Activated T-helper 1 cell treated with Interleukin-2 at 50 U/mL for 16 hours (primary cell): ENCODE measurements around the gene KRT12.
"Not testable (repeated sequence)": the region's sequence is repeated elsewhere in the genome, so short reads cannot be mapped to it uniquely, and the experiment has no call there.

ENCODE experiments used
- DNase-seq: peaks from one replicate; pipeline ENCODE4 v3.0.0-alpha.2; 2020; ENCODE audit warnings: low read depth

The KRT12 gene

DNA sequence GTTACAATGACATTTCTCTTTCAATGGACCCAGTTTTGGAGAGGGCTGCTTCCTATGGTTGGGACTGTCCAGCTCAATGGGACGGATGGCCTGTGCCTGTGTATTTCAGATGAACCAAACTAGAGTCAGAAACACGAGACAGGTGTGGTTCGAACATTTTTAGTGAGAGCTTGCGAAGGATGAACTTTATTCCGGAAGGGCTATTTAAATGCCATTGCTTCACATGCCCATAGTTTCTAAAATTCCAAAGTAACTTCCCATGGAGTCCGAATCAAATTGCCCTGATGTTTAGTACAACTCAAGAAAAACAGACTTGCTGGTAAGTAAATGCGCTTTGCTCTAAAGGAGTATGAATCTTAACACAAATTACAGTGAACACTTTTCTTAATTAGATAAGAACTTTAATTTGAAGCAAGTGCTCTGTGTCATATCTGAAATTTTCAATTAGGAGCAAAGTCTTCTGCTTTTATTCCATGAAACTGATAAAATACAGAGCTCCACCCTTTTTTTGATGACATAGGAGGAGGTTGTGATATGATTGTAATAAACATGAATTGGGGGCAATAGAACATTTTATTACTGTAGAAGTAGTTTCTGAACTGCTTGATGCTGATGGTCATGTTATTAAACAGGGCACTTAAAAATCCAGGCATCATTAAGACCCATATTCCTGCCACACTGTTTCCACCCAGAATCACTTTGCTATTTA lies 16.8 kb upstream of the KRT12 start:
- no peak for DNase-seq

DNA sequence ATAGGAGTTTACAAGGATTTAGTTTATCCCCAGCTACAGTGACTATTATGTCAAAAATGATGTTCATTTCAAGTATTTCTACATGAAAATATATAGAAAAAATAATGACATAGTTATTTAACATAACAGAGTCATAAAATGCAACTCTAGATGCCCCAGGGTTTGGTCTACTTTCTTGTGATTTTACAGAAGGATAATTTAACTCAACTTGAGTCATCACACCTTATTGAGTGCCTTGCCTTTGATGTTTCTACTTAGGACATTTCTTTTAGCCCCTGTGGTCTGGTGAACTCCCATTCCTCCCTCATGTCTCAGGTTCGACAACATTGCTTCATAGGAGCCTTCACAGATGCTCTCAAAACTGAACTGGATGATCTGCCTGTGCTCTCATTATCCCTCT lies 16.0 kb upstream of the KRT12 start:
- DNase-seq, result no peak

DNA sequence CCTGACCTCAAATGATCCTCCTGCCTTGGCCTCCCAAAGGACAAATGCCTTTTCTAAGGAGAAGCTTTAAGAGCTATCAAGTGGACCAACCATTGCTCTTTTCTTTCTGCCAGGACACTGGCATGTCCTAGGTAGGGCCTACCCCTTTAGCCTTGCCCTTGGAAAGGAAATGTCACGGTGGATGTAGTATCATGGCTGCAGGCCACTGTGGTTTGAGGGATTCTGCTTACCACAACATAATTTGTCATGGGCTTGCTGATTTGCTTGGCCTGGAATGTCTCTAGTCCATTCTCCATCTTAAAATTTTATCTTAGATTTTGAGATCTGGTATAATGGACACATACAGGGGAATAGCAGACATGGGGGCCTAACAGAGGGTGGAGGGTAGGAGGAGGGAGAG lies 12.0 kb upstream of the KRT12 start:
- no peak for DNase-seq

DNA sequence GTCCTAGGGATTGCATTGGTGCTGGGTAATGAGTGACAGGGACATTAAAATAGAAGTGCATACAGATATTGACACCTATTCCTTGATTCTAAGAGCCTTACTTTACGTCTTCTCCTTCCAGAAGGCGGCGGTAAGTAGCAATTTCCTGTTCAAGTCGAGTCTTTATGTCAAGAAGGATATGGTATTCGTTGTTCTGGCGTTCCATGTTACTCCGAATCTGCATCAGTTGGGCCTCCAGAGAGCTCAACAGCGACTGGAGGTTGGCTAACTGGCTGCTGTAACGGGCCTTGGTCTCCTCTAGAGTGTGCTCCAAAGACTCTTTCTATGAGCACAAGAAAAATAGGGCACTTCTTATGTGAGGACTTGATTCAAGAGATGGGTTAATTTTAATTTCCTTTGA lies 11.0 kb upstream of the KRT12 start:
- DNase-seq, result no peak

DNA sequence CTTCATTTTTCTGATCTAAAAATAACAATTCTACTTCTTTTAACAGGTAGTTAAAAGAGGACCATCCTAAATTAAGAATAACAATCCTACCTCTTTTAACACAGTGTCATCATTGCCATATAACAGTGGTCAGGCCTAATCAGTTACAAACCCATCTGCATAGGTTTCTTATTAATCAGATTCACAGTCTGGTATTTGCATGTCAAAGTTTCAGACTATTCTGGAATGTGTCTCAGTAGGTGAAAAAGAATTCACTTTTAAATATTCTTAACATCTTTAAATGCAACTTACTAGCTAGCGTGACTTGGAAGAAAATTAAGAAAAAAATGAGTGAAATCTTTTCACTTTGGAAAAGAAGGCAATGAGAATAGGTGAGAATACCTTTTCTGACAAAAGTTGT lies 6.8 kb upstream of the KRT12 start:
- no peak for DNase-seq

DNA sequence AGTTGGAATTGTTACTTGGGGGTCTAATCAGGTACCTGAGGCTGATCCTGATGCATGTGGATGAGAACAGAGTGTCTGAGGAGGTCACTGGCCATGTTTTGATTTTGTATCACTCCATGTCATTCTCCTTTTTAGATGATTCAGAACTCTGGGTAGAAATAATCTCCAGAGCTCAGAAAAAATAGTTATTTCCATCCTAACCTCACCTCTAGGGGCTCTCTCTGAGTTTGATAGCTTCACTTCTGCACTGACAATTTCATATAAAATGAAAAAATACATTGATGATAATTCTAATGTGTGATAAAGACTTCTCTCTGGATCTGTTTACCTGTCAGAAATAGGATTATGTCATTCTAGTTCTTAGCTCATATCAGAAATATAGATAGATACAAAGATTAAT lies 6.2 kb upstream of the KRT12 start:
- no peak for DNase-seq

DNA sequence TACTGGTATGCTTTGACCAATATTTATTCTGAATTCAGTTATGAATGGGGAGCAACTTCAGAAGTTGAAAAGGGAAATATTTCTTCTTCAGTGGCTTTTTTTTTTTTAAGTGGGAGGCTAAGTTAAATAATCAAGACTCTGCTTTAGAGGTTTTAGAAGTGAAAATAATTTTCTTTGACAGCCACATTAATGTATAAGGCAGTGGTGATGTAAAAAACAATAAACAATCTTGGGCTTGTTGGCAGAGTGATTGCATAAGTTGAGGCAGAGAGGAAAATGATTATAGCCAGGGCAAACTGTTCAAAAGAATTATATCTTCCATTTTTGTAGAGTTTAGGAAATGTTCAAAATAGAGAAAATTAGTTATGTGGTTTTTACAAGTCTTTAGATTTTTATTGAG lies 5.4 kb upstream of the KRT12 start:
- no peak for DNase-seq

DNA sequence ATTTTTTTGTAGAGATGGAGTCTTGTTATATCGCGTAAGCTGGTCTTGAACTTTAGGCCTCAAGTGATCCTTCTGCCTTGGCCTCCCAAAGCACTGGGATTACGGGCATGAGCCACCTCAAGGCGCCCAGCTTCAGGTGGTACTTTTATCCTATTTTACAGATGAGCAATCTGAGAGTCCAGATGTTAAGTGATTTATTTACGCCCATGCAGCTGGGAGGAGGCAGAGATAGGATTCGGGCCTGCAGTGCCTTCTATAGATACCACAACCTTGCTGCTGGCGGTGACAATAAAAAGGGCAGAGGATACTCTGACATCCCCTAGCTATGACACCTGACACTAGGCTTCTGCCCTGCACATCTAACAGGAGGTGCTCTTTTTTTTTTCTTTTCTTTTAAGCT lies 4.3 kb upstream of the KRT12 start:
- DNase-seq, result no peak

DNA sequence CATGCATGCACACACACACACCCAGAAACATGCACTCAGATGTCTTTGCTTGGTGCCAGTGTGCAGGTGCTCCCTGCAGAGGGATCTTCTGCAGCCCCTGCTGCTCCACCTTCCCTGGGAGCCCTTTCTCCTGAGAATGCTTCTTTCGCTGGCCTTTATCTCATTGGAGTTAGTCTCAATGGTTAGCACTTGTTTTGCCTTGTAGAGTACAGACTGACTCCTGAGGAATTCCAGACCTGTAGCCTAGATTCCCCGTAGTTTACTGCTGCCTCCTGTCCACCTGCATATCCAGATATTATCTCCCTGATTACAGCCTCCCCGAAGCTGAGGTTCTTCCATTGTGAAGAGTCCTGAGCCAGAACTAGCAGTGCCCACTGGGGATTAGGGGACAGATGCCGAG lies 3.1 kb upstream of the KRT12 start:
- DNase-seq, result no peak

DNA sequence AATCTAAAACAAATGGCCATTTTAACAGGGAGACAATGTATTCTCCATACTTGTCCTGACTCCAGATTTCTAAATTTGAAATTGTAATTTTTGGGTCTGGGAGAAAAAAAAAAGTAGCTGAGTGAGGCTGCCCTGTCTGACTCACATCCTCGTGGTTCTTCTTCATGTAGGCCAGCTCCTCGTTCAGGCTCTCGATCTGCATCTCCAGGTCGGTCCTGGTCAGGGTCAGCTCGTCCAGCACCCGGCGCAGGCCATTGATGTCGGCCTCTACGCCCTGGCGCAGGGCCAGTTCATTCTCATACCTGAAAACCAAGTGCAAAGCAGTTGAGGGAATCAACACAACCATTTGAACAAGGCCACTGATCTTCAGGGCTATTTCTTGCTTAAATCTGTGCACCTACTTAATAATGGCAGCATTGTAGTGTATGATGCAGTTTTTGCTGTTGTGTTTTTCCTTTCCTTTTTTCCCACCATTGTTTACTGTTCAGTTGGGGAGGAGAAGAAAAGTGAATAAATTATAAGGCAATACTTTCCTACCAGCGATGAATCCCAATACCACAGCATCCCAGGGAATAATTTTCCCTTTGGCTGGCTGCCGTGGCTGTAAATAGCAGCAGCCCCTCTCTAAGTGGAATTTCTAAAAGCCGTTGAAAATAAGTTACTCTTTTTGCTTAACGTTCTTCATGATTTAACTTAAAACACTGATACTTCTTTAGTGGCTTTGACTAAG lies 2.2 kb downstream of the KRT12 start:
- no peak for DNase-seq

DNA sequence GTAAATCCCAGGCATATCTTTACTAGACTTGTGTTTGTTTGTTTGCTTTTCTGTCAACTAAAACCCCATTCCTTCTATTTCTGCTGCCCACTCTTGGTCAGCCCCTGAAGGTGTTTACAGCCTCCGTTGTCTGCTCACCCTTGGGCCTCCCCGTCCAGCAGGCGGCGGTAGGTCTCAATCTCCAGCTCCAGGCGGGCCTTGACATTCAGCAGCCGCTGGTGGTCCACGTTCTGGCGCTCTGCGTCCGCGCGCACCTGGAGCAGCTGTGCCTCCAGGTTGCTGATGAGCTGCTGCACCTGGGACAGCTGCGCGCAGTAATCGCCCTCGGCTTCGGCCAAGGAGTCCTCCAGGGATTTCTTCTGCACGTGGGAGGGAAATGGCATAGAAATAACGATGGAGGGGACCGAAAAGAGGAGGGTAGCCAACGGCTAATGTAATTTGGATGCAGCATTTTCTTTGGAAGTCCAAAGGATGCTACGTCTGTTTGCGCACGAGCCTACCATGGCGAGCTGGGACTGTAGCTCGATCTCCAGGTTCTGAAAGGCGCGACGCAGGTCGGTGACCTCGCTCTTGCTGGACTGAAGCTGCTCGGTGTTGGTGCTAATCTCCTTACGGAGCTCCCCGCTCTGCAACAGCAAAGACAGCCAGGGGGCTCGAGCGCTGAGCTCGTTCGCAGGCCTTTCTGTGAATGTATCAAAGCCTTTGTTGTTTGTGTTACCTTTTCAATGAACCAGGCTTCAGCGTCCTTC lies 3.9 kb downstream of the KRT12 start:
- no peak for DNase-seq

DNA sequence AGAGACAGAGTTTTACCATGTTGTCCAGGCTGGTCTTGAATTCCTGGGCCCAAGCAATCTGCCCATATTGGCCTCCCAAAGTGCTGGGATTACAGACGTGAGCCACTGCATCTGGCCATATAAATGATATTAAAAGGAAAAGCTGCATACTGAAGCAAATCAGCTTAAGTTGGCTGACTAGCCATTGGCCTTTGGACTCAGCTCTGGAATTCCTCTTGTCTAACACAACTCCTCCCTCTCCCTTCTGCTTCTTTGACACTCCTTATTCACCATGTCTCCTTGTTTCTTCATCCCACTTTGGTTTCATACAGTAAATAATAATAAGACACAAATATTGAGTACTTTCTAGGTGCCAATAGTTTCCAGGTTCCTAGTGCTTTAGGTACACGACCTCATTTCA lies 7.5 kb downstream of the KRT12 start:
- DNase-seq, result no peak

DNA sequence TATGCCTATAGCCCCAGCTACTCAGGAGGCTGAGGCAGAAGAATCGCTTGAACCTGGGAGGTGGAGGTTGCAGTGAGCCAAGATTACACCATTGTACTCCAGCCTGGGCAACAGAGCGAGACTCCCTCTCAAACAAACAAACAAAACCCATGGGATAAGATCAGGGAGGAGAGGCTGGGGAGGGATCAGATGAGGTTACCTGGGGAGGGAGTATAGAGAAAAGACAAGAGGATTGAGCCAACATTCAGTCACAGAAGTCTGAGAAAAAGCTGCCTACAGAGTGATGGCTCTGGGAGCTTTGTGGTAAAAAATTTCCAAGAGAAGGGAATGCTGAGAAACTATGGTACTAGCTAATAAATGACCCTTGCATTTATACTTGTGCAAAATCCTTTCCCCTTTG lies 8.4 kb downstream of the KRT12 start:
- DNase-seq, result not testable (repeated sequence)

DNA sequence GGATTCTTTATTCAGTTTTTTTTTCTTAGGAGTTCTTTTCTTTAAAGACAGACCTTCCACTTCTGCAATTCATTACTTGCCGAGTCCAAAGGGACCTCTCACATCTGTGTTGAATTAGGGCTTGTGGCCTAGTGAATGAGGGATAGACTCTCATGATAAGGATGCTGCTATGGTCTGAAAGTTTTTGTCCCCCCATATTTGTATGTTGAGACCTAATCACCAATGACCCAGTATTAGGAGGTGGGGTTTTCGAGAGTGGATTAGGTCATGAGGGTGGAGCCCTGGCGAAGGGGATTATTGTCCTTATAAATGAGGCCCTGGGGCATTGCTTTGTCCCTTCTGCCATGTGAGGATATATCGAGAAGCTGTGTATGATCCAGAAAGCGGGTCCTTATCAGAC lies 9.5 kb downstream of the KRT12 start:
- DNase-seq, result no peak

DNA sequence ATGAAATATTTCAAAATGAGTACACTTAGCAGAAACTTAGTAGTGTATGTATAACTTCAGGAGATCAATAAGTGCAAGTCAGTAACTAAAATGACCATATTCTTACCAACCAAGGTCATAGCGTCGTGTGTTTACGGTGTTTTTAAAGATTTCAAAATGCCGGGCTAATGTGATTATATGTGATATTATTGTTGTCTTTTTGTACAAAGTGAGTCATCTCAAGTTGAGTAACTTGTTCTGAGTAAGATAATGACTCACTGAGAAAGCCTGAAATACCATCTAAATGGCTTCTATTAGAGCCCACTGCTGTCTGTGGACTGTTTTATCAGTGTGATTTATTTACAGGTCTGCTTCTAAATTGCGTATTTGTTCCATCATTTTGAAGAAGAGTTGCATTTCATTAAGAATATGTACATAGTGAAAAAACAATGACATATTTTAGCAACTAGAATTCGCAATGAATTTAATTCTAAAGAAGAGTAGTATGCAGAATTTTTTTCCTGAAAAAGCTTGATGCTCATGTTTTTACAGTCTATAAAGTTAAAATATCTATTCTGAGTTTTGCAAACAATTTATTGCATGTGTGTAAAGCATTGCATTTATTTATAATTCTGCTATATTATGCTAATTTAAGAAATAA lies 12.7 kb downstream of the KRT12 start:
- DNase-seq, result no peak

DNA sequence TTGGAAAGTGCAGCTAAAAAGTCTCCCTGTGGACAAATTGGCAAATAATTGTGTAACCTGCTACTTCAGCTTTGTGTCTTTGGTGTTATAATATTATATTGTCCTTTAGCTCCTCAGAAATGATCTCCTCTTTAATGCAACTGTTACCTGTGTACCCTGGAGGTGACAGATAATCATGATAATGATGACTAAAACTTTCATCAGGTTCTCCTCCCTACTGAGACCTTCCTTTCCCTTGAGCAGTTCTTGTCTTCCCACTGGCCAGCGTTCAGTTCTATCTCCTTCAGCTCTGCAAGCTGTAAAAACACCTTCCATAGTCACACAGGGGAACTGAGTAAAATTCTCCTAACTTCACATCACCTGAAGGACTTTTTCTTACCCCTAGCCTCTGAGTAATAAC lies 14.7 kb downstream of the KRT12 start:
- DNase-seq, result no peak

DNA sequence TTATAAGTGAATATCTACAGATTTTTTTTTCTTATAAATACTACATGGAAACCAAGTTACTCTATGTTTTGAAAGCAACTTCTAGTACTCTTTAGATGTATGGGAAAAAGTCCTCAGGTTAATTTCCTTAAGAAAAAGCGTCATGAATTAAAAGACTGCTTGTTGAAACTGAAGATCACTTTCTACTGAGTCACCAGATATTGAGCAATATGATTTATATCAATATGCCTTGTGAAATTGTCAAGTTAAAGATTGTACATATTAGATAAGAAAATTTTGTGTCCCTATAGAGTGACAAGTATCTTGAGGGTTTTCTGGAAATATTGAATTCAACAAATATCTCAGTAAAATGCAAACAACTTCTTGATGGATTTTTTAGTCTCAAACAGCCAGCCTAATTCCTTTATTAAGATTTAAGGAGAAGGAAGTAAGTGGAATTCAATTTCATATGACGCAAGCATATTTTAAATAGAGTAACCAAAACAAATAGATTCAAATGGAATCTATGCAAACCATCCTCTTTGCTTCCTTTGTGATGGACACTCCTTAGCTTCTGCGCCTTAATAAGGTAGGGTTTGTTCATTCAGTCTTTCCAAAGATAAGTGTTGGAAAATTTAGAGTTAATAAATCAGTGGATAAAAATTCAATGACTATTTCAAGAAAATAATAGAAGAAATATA lies 16.6 kb downstream of the KRT12 start:
- DNase-seq, result no peak

DNA sequence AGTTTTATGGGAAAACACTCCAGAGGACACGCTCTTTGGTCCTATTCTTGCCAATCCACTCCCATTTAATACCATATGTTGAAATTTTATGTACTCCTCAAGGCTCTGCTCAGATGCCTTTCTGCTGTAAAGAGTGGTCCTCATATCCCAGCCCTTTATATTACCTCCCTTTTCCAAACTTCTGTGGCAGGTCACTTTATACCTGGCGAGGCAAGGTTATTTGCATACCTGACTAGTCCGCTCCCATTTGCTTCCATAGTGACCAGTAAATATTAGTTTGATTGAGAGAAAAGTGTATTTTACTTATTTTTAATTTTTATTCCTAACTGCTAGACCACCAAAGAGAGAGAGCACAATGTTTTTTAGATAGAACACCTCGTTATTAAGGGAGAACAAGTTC lies 17.3 kb downstream of the KRT12 start:
- no peak for DNase-seq

DNA sequence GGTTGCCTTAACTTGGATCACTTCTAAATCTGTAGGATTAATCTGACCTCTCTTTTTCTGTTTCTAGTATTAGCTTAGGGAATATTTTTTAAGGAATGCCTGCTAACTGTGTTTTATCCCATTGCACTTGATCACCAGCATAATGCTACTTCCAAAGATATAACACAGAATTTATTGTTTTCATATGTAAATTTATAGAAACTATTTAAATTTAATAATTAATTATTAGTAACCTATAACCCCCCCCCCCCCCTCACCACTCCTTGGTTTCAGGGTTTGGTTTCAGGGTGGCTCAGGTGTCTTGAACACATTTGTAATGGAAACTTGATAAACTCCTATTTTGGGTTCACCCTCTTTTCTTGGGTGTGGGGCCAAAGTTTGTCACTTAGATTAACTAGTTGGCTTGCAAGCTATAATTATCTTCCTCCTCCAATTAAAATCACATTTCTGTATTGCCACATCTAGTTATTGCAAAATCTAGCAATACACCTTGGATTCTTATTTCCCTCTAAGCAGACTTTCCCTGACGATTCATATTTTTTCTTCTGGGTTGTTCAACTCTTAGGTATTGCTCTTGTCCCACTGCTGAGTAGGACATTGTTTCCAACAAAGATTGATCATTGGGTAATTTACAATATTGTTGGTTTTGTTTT lies 18.3 kb downstream of the KRT12 start:
- DNase-seq, result no peak

DNA sequence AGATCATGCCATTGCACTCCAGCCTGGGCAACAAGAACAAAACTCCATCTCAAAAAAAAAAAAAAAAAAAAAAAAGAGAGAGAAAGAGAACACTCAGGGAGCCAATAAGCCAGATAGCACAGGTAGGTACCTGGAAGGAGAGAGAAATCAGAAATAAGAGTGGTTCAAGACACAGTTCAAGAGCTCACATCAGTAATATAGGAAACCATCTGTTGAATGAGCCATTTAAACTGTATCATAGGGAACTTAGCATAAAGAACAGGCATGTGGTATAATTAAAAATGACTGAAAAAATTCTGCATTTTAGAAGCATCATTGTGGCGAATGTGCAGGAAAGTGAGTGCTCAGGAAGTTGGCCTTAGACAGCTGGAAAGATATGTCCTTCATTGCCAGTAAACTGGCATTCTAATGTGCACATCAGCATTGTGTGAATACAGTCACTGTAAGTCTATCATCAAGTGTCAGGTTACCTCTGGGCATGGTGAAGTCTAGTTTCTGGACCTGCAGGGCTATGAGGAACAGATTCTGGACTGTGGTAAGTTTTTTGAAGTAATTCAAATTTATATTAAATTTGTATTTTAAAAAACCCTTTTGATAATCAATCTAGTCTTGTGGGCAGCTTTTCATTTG lies 20.4 kb downstream of the KRT12 start:
- DNase-seq, result no peak

DNA sequence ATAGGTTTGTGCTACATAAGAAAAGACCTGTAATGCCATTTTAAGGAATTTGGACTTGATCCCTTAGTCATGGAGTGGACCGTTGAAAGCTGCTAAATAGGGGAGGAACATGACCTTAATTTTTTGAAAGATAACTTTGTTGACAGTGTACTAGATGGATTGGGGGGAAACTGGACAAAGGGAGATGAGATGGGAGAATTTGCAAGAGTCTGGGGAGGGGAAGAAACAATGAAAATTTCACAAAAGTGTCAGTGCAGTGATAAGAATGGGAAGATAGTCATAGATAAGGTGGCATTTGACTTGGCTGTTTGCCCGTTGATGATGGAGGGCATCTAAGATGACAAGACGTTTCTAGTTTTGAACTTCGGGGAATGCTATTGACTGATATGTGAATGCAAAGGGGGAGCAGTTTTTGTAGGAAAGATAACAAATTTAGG lies 22.3 kb downstream of the KRT12 start:
- no peak for DNase-seq
